Measurements from ENCODE around the gene C5orf47.

The C5orf47 gene

DNA sequence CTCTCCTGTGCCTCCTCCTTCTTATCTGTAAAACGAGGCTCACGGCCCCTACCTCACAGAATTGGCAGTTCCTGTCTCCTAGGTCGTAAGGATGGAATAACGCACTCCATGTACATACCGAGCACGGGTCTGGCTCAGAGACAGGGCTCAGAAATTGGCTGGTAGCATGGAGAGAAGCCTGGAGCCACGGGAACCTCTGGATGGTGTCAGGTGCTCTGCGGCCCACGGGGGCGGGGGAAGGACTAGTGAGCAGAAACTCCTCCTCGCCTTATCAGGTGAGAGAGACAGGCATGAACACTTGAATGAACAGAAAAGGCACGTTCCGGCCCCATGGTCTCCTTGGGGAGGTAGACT lies 15.4 kb upstream of the C5orf47 start:
- DNase-seq (ENCODE audit: extremely low spot score): no peak
- TF ChIP-seq, protein P1, sequence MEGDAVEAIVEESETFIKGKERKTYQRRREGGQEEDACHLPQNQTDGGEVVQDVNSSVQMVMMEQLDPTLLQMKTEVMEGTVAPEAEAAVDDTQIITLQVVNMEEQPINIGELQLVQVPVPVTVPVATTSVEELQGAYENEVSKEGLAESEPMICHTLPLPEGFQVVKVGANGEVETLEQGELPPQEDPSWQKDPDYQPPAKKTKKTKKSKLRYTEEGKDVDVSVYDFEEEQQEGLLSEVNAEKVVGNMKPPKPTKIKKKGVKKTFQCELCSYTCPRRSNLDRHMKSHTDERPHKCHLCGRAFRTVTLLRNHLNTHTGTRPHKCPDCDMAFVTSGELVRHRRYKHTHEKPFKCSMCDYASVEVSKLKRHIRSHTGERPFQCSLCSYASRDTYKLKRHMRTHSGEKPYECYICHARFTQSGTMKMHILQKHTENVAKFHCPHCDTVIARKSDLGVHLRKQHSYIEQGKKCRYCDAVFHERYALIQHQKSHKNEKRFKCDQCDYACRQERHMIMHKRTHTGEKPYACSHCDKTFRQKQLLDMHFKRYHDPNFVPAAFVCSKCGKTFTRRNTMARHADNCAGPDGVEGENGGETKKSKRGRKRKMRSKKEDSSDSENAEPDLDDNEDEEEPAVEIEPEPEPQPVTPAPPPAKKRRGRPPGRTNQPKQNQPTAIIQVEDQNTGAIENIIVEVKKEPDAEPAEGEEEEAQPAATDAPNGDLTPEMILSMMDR (IDR thresholded peaks at IDR 0.05; ENCODE audit: control extremely low read depth, extremely low read depth, low read depth, missing control alignments): no peak
- CTCF ChIA-PET: interaction anchor here (0.6 to 11.3 kb wide), 45 partner anchors 8 to 681 kb away, joined by 3 to 247 read pairs (median 4); partner anchors contain the start of genes BOD1 and CPEB4
- POLR2A ChIA-PET: no interaction called here

DNA sequence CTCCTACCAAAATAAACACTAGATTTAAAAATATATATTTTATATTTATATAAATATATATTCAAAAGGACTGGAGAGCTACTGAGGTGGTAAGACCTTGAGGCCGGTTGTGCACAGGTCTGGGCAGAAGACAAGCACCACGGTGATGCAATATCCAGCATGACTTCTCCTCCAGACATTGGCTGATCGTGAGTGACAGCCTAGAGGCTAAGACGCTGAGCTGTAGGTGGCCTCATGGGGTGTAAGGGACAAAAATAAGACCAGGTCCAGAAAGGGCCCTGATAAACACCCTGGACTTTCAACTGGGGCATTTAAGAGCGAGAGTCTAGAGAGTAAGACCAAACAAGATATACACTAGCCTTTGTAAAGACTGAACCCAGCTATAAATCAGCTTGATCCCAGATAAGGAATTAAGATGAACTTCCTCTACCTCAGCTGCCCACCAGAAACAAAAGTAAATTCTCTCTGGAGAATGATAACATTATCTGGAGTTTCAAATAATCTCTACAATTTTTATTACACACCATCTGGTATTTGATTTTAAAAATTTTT lies 14.2 kb upstream of the C5orf47 start:
- TF ChIP-seq, protein P1 (IDR thresholded peaks at IDR 0.05; ENCODE audit: control extremely low read depth, extremely low read depth, low read depth, missing control alignments): no peak
- ChIA-PET CTCF (interaction anchor here (0.8 to 11.3 kb wide), 12 partner anchors 12 to 643 kb away, joined by 3 to 247 read pairs (median 10); partner anchors contain the start of gene BOD1), POLR2A (interaction anchor here (1.4 kb wide), 1 partner anchor 359 kb away, joined by 4 read pairs; no protein-coding TSS in a partner anchor)
- DNase-seq (ENCODE audit: extremely low spot score): no peak

DNA sequence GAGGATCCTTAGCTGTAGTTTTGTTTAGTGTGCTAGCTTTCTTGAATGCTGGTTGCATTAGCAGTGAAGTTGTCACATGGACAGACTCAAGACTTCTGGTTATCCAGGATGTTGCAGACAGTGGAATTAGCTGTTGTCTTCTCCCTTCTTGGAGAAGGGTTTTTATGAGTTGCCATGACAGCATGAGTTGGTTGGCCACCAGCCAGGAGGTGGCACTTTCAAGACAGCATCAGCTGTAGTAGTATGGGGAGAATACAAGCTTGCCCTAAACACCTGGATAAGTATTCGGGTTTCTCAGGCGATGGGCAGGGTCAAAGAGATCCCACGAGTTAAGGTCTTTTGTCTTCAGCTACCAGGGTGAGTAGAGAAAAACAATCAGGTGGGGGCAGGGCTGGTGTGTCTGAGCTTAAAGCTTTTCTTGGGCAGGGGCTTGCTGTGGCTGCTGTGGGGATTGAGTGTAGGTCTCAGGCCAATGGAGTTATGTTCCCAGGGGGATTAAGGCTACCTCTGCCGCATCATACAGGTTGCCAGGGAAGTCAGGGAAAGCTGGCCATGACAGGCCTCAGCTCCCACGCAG lies 7.7 kb upstream of the C5orf47 start:
- CTCF ChIA-PET: interaction anchor here (1.0 to 4.8 kb wide), 6 partner anchors 8 to 364 kb away, joined by 3 to 36 read pairs (median 8); partner anchors contain the start of gene BOD1
- POLR2A ChIA-PET: no interaction called here
- no peak for DNase-seq (ENCODE audit: extremely low spot score)
- TF ChIP-seq, protein P1 (IDR thresholded peaks at IDR 0.05; ENCODE audit: control extremely low read depth, extremely low read depth, low read depth, missing control alignments): no peak

DNA sequence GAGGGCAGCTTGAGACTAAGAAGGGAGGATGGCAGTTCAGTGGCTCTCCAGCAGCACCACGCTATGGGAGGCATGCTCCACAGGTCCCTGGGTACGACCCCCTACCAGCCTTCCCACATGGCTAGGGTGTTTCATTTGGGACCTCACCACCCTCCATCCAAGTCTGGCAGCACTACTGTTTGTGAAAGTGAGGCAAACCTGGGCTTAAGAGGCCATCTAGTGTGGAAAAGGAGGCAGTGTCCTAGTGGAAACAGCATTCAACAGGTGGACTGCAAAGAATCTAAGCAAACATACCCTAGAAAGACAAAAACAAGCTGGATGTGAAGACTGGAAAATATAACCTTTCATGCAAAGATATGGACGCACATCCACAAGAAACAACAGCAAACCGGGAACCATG lies 4.8 kb upstream of the C5orf47 start:
- TF ChIP-seq, protein P1 (IDR thresholded peaks at IDR 0.05; ENCODE audit: control extremely low read depth, extremely low read depth, low read depth, missing control alignments): peak; percentile 28
- no peak for DNase-seq (ENCODE audit: extremely low spot score)
- POLR2A ChIA-PET: no interaction called here

DNA sequence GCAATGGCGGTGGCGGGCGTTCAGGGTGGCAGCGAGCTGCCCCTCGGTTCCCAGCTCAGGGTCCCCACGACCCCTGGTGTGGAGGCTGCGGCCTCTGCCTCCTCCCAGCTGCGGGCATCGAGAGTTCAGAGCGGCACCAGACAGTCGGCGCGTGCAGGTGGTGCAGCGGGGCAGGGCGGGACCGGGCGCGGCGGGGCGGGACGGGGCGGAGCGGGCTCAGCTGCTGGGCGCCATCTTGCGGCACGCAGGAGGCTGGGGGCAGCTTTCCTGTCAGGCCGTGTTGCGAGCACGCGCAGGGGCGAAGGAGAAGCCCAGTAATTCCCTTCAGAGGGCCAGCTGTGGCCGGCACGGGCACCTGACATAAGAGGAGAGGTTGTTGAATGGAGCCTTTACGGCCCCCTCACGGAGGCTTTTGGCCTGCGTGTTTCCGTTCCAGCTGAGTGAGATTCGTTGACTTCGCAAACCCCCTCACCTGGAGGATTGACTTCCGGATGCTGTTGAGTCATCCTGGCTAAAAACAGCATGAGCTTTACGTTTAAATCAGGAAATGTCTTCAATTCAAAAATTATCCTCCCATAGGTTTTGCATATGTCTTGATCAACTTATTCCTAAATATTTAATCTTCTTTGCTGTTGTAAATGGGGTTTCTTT lies 587 bp downstream of the C5orf47 start:
- CTCF ChIA-PET: interaction anchor here (1.2 to 1.3 kb wide), 2 partner anchors 10 to 16 kb away, joined by 3 read pairs; no protein-coding TSS in a partner anchor
- TF ChIP-seq, protein P1 (IDR thresholded peaks at IDR 0.05; ENCODE audit: control extremely low read depth, extremely low read depth, low read depth, missing control alignments): no peak
- DNase-seq (ENCODE audit: extremely low spot score): no peak
- POLR2A ChIA-PET: no interaction called here

More for the DNA sequence above, 4.8 kb upstream of the C5orf47 start:
- CTCF ChIA-PET: interaction anchor here (0.7 to 1.5 kb wide), 2 partner anchors 11 to 365 kb away, joined by 3 read pairs; no protein-coding TSS in a partner anchor

DNA sequence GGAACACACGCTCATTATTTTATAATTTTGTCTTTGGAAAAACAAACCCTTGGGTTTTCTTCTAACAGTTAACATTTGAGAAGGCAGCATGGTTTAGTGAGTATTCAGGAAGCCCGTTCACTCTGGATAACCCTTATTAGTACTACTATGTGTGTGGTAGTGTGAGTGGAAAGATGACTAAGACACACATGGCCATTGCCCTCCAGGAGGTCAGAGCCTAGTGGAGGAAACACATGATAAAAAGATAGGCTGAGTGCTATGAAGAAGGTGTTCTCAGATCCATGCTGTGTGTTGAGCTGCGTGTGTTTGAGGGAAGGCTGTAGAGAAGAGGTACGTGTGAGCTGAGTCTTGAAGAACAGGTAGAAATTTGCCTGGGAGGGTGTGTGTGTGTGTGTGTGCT lies 8.4 kb downstream of the C5orf47 start:
- ChIA-PET CTCF (interaction anchor here (1.4 kb wide), 1 partner anchor 11 kb away, joined by 3 read pairs; no protein-coding TSS in a partner anchor), POLR2A (no interaction called here)
- TF ChIP-seq, protein P1 (IDR thresholded peaks at IDR 0.05; ENCODE audit: control extremely low read depth, extremely low read depth, low read depth, missing control alignments): no peak
- no peak for DNase-seq (ENCODE audit: extremely low spot score)

Measured in GM10248 (cell line).